K562 (cell line): ENCODE data around the gene UCKL1.

ENCODE experiments used
- CREB1 ChIP-seq, 2 experiments: sonication (generic) in 1 of 2; formaldehyde crosslinking in 1 of 2; IDR thresholded peaks; 2 replicates each; pipeline versions ENCODE4 v1.6.1 to v1.8.0; 2012 to 2022; ENCODE audit warnings: inconsistent platforms in 1 of 2, mild to moderate bottlenecking in 1 of 2, missing genetic modification reagents in 1 of 2, moderate library complexity in 1 of 2
- FOXA1 ChIP-seq: fragments of 450-650 bp; IDR thresholded peaks from 2 replicates; pipeline ENCODE4 v1.6.1; 2016; ENCODE audit warnings: mild to moderate bottlenecking, borderline replicate concordance
- TCFL5 ChIP-seq: fragments of 250-450 bp; sonication (Bioruptor Pico); conservative IDR thresholded peaks from 2 replicates; pipeline ENCODE4 v1.6.1; 2021; ENCODE audit warnings: mild to moderate bottlenecking, moderate library complexity, matching md5 sums
- TEAD4 ChIP-seq, 2 experiments: sonication (generic) in 1 of 2; formaldehyde crosslinking in 1 of 2; IDR thresholded peaks; 2 replicates each; pipeline versions ENCODE4 v1.6.1 to v1.8.0; 2012 to 2022; ENCODE audit warnings: borderline replicate concordance in 1 of 2, inconsistent platforms in 1 of 2, low read length in 1 of 2, mild to moderate bottlenecking in 1 of 2, missing genetic modification reagents in 1 of 2
- ZNF395 ChIP-seq: fragments of 200-800 bp; sonication (Bioruptor generic); IDR thresholded peaks from 2 replicates; pipeline ENCODE4 v1.6.1; 2017; ENCODE audit warnings: missing genetic modification characterization, missing compliant biosample characterization
- TF ChIP-seq, protein P1 (sequence below), 3 experiments: IDR thresholded peaks in 2 of 3; conservative IDR thresholded peaks in 1 of 3; 2 replicates each; pipeline ENCODE4 v1.5.1; 2011 to 2012; ENCODE audit warnings: low read length in 3 of 3, mild to moderate bottlenecking in 3 of 3, control low read depth in 2 of 3, improper control_type of control experiment in 1 of 3, inconsistent platforms in 1 of 3, low read depth in 1 of 3, mixed read lengths in 1 of 3, moderate library complexity in 1 of 3; ENCODE audit not compliant: insufficient read depth in 2 of 3

- TF ChIP-seq TEAD4 (IDR thresholded peaks at IDR 0.05; ENCODE audit: low read length) (no peak), TEAD4 (CRISPR knock-in tag; IDR thresholded peaks at IDR 0.05; ENCODE audit: borderline replicate concordance) (no peak), FOXA1 (no peak), TCFL5 (CRISPR knock-in tag) (no peak), ZNF395 (CRISPR knock-in tag) (no peak), CREB1 (IDR thresholded peaks at IDR 0.05) (no peak), CREB1 (CRISPR knock-in tag; IDR thresholded peaks at IDR 0.05) (no peak)
- TF ChIP-seq, protein P1, sequence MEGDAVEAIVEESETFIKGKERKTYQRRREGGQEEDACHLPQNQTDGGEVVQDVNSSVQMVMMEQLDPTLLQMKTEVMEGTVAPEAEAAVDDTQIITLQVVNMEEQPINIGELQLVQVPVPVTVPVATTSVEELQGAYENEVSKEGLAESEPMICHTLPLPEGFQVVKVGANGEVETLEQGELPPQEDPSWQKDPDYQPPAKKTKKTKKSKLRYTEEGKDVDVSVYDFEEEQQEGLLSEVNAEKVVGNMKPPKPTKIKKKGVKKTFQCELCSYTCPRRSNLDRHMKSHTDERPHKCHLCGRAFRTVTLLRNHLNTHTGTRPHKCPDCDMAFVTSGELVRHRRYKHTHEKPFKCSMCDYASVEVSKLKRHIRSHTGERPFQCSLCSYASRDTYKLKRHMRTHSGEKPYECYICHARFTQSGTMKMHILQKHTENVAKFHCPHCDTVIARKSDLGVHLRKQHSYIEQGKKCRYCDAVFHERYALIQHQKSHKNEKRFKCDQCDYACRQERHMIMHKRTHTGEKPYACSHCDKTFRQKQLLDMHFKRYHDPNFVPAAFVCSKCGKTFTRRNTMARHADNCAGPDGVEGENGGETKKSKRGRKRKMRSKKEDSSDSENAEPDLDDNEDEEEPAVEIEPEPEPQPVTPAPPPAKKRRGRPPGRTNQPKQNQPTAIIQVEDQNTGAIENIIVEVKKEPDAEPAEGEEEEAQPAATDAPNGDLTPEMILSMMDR (IDR thresholded peaks at IDR 0.05 in 2 of 3, conservative IDR thresholded peaks at IDR 0.05 in 1 of 3; ENCODE audit: insufficient read depth in 2 of 3, low read depth in 1 of 3, low read length in 3 of 3): no peak
These were observed 12.9 kb upstream of the UCKL1 start for GRCh38 chr20:63968928-63969760.
